HCT116 (cell line): Measurements from ENCODE around the gene CHST3.

Source experiments
- CEBPB ChIP-seq: IDR thresholded peaks from 2 replicates; pipeline ENCODE4 v1.6.1; 2012; ENCODE audit warnings: low read depth
- CTCF ChIP-seq, 3 experiments: fragments of 200-600 bp in 1 of 3; sonication (generic) in 1 of 3; IDR thresholded peaks in 2 of 3; conservative IDR thresholded peaks in 1 of 3; 2 replicates each; pipeline ENCODE4 v1.5.1; 2012 to 2017; ENCODE audit warnings: low read depth in 2 of 3, low read length in 2 of 3, antibody characterized with exemption in 1 of 3, borderline replicate concordance in 1 of 3, control low read depth in 1 of 3, mild to moderate bottlenecking in 1 of 3, mixed read lengths in 1 of 3, mixed run types in 1 of 3, moderate library complexity in 1 of 3; ENCODE audit not compliant: insufficient read depth in 1 of 3
- EZH2 ChIP-seq: fragments of 200-600 bp; sonication (generic); IDR thresholded peaks from 2 replicates; pipeline ENCODE4 v1.6.1; 2017; ENCODE audit warnings: antibody characterized with exemption, mixed run types
- POLR2A ChIP-seq: IDR thresholded peaks from 2 replicates; pipeline ENCODE4 v1.7.0; 2011; ENCODE audit warnings: borderline replicate concordance; ENCODE audit not compliant: insufficient read depth, insufficient read length; ENCODE audit errors: extremely low read depth
- POLR2AphosphoS5 ChIP-seq: IDR thresholded peaks from 2 replicates; pipeline ENCODE4 v1.6.1; 2011; ENCODE audit warnings: mild to moderate bottlenecking, low read depth, low read length, moderate library complexity
- SRF ChIP-seq: IDR thresholded peaks from 2 replicates; pipeline ENCODE4 v1.6.1; 2012; ENCODE audit warnings: low read depth
- YY1 ChIP-seq: IDR thresholded peaks from 2 replicates; pipeline ENCODE4 v1.6.1; 2011; ENCODE audit warnings: low read length, low read depth, moderate library complexity, mild to moderate bottlenecking; ENCODE audit not compliant: insufficient replicate concordance; ENCODE audit errors: extremely low read depth

- TF ChIP-seq EZH2 (no peak), SRF (no peak), CEBPB (no peak), CTCF (IDR thresholded peaks at IDR 0.05 in 2 of 3, conservative IDR thresholded peaks at IDR 0.05 in 1 of 3; ENCODE audit: borderline replicate concordance in 1 of 3, insufficient read depth in 1 of 3, low read depth in 2 of 3, low read length in 2 of 3) (no peak), POLR2A (no peak), POLR2AphosphoS5 (no peak), YY1 (no peak)
Observed at GRCh38 chr10:72011976-72012512, 47.8 kb downstream of the CHST3 start.
